GM21381 (cell line): ENCODE measurements around the gene CDYL.

Source experiments
- ATAC-seq: cut with Tn5 transposase; IDR thresholded peaks from one replicate; pipeline ENCODE4 v1.9.1; 2021; ENCODE audit warnings: mild to moderate bottlenecking, moderate library complexity; ENCODE audit not compliant: unreplicated experiment

CDYL gene

DNA sequence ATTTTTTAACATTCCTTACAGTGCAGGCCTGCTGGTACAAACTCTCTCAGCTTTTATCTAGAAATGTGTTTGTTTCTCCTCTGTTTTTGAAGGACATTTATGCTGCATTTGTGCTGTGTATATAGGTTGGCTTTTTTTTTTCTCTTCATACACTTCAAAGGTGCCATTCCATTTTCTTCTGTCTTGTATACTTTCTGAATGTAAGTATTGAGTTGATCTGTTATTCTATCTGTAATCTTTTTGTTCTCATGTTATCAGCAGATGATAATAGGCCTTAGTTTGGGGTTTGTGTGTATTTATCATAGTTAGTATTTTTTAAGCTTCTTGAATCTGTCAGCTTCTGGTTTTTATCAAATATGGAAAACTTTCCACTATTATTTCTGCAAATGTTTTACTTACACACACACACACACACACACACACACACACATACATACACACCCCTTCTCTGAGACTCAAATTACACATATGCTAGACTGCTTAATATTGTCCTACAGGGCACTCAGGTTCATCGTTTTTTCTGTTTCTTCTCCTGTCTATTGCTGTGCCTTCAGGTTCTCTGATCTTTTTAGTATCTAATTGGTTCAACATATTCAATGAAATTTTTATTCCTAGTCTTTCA, 153.0 kb downstream of the CDYL start:
- ATAC-seq = no peak

DNA sequence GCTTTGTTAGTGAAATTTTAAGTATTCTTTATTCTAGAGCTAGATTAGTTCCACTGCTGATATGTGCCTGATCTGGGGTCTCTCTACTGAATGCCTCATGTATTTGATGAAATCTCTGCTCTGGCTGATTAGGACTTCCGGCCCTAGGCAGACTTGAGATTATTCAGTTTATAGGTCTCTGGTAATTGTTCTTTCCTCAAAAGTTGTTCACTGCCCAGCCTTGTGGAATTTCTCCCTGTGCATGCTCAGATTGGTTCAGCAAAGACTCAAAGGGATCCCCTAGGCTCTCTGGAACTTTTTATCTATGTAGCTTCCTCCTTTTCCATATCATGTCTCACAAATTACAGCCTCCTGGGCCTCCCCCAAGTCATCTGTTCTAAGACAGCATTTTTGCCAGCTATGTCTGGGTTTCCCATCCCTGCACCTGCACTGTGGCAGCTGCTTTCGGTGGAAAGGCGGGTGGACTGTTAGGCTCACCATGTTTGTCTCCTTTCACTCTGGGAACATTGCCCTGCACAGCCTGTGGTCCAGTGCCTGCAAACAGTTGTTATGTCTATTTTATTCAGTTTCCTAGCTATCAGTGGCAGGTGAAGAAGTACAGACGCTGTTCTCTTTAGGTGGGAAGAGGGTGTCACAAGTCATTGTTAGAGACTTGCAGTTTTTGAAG, 154.0 kb downstream of the CDYL start:
- ATAC-seq = no peak

DNA sequence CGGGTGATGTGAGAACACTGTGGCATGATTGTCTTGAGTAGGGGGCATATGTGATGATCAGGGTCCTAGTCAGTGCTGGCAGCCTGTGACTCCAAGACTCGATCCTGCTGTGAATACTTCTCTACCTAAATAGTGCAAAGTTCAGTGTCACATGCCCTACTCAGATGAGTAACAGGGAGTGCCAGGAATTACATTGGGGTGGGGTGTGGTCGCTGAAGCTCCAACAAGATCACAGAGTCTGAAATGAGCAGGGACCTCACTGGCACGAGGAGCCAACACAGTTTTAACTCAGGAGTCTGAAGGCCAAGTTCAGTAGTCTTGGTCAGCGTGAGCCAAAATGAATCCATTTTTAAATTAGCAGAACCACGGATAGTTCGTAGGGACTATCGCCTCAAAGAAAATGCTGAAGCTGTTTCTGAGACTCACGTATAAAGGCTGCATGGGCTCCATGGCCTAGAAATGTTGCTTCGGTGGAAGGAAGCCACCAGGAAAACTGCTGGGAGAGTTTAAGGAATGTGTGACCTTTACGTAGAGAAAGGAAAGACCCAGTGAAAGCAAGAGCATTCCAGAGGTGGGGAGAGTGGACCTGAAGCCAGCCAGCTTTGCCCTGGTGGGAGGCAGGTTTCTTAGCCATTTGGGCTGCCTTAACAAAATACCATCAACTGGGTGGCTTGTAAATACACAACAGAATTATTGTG, 155.5 kb downstream of the CDYL start:
- no peak for ATAC-seq

DNA sequence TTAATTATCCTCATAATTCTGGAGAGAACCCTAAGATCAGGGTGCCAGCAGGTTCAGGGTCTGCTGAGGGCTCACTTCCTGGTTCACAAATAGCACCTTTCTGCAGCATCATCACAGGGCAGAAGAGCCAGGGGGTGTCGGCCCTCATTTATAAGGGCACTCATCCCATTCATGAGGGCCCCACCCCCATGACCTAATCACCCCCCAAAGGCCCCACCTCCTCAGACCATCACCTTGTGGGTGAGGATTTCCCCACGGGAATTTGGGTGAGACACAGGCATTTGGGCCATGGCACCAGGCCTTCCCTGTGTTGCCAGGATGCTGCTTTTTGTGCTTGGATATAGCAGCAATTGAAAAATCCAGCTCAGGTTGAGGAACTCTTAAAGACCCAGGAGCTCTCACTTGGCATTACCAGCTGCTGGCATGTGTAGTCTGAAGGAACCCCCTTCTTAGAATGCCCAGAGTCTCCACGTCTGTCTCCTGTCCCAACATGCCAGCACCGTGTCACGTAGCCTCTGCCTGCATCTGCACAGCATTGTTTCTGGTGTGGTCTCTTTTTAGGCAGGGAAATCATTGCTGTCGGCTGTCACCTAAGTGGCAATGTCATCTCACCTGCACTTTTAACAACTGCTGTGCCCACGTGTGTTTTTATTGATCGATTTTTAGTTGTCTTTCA, 156.2 kb downstream of the CDYL start:
- no peak for ATAC-seq

DNA sequence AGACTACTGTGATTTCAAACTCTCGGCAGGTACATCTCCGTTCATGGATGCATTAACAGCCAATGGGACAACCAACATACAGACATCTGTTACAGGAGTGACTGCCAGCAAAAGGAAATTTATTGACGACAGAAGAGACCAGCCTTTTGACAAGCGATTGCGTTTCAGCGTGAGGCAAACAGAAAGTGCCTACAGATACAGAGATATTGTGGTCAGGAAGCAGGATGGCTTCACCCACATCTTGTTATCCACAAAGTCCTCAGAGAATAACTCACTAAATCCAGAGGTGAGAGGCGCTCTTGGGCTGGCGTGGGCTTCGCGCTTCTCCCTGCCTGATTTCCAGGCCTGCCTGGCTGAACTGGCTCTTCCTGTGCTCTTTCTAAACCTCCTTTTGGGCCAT, 159.3 kb downstream of the CDYL start:
- ATAC-seq = no peak

DNA sequence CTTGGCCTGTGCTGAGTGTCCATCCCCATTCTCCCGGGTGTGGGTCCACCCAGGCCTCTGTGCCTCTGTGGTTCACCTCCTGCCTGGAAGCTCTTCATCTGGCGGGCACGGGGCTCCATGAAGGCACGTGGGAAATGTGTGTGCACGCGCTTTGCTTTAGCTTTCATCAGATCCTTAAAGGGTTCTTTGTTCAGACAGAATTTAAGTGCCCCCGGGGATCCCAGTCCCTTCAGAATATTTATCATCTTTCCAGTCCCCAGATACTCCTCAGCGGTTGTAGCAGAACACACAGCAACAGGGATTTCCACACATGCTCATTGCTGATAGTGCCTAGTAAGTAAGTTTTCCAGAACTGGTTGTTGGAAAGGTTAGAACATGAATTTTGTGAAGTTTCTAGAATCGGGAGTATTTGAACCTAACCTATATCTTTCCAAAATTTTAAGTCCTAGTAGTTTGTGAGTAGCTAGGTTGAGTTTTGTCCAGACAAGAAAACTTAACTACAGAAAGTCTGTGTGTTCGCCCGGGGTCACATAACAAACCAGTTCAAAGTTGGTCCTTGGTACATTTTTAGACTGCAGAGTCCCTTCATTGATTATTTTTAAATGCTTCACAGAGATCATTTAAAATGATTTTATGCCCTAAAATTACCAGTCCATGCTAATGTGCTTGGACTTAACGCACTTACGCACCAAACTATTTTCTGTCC, 159.9 kb downstream of the CDYL start:
- ATAC-seq = no peak

DNA sequence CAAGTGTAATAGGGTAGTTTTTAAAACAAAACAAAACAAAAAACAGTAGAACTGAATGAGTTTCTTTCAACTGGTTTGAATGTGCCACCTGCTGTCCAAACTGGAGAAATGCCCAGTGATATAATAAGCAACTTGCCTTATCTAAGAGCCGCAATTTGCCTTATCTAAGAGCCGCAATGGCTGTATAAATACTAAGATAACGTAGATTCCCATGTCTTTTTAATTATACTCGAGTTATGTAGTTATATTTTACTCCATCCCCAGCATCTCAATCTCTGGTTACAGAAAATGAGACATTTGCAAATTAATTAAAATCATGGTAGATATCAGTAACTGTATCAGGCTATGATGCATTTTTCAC, 160.5 kb downstream of the CDYL start:
- ATAC-seq = no peak

DNA sequence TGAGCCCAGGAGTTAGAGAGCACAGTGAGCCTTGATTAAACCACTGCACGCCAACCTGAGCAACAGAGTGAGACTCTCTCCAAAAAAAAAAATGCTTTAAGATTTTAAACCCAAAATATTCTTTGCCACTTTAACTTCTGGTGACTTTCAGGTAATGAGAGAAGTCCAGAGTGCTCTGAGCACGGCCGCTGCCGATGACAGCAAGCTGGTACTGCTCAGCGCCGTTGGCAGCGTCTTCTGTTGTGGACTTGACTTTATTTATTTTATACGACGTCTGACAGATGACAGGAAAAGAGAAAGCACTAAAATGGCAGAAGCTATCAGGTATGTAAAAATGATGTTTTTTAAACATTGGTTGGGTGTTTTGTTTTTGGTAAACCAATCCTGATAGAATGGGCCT, 161.2 kb downstream of the CDYL start:
- no peak for ATAC-seq

DNA sequence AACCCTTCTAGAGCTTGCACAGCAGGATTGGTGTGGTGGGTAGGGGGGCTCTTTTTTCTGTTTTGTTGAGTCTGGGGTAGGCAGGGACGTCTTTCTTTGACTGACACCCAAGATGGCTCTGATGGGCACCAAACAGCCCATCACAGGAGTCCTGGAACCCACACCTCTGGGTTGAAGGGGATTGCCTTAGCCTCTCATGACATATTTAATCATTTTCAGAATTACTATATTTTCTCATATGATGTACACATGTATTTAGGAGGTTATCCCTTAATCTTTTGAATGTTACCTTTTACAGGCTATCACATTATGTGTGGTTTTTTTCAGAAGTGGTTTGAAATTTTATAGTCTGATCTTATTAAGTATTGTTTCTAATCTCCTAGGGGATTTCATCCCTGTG, 163.0 kb downstream of the CDYL start:
- no peak for ATAC-seq

DNA sequence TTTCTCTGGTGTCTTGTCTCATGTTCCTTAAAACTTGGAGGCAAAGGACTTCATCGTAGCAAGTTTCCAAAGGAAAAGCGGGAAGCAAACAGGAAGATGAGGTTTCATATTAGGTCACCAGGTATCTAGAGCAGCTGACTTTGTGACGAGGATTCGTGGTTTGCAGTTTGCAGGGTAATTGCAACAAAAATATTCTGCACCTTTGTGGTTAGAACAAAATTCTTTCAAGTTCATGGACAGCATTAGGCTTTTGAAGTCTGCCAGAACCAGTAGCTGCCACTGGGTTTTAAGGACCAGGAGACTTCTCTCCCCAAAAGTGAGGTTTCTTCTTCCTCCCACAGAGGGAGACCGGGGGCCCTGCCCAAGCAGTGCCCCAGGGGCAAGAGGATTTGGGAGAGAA, 164.2 kb downstream of the CDYL start:
- ATAC-seq = no peak

DNA sequence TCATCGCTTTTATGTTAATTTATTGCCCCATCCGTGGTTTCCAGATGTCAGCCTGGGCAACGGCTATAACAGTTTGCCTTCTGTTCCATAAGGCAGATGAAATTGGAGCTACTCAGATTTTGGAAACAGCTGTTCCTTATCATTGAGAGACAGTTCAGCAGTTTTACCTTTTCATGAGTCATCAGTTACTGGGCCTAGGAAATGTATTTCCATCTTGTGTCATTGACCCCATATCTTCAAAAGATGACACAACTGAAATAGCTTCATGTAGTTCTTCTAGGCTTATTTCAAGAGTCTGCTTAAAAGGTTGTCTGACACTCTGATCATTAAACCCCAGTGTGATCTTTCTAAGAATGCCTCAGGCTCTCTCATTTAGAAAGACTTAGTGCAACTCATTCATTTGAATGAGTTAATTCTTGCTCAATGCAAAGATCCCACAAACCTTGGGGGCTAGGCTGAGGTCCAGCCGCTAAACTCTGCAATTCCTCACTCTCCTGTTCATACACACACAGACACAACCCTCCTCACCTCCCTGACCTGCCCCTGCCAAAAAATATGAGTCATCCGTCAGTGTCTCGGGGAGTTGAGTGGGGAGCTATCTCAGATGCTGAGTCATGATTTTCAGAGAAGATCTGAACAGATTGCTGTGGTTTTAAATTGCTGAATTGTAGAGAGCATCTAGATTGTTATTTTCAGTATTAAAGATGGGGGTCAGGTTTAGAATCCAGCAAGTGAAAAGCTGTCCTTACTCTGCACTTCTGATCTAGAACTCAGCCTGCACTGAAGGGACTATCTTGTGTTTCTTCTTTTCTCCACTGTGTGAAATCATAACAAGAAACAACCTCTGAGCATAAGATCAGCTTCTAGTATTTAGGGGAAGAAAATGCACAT, 165.8 kb downstream of the CDYL start:
- no peak for ATAC-seq

DNA sequence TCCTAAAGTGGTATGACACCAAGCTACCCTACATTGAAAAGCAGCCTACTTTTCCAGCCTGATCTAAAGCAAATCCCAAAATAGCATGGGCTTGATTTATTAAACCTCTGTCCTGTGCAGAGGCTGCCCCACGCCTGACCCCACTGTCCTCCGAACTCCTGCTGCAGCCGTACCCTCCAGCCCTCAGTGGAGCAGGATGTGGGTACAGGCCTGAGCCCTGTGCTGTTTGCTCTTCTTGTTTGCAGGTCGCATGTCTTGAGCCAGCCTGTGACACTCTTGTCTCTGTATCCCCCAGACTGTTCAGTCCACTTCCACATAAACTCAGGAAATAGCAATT, 166.4 kb downstream of the CDYL start:
- ATAC-seq = no peak

DNA sequence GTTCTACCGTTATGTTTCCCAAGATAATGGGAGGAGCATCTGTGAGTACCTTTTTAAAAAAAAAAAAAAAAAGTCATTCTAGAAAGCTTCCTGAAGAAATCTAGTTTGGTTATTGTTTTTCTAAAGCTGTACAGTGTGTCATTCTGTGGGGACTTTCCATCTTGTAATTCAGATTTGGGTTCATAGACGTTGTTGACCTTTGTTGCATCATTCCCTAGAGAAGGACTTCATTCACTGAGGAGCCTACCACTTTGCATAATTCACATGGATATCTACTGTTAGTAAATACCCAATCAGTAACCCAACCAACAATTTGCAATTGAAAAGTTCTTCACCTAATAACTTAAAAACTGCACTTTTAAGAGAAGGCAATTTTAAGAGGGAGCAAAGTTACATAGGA, 167.5 kb downstream of the CDYL start:
- ATAC-seq = no peak

DNA sequence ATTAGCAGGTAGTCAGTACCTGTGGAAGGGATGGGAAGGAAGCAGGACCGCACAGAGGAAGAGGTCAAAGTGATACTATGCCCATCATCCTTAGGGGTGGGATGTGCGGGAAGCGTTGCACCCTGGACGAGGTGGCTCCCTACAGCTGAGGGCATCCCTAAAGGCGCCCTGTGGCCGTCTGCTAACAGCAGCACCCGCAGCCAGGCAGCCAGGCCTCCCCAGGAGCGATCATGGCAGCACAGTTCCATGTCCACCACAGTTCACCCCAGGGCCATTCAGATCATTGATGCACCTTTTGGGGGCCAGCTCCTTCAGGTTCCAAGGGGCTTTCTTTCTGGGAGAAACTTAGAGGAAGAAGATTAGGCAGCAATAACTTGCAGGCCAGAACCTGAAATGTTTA, 168.1 kb downstream of the CDYL start:
- no peak for ATAC-seq

DNA sequence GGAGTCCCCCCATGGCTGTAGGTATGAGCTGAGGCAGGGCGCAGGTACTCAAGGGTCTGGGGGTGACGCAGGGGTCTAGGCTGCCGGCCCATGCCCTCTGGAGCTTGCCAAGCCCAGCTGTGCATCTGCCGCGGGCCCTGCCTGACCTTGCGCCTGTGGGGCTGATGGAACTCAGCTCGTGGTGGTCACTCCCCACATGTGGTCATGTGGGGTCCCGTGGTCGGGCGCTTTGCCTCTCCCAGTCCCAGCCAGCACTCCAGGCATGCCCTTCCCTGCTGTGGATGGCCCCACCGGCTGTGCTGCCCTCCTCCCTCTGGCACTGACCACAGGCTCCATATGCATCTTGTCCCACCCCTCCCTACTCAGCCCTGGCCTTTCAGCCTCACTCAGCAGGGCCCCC, 170.3 kb downstream of the CDYL start:
- no peak for ATAC-seq

DNA sequence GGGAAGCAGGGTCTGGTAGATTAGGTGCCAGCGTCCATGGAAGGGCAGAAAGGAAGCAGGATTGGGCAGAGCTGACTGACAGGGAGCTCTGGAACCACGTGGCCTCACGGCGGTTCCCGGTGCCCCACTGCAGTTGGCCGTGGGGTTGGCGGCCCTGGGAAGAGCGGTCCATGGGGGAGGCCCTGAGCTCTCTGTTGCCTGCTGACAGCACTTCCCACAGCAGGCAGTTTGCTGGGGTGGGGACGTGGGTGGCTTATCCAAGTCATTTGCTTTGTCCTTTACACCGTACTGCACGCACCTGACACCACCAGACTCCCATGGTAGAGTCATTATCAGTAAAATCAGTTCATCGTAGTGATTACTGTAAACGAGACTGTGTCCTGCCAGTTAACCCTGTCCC, 171.5 kb downstream of the CDYL start:
- no peak for ATAC-seq

DNA sequence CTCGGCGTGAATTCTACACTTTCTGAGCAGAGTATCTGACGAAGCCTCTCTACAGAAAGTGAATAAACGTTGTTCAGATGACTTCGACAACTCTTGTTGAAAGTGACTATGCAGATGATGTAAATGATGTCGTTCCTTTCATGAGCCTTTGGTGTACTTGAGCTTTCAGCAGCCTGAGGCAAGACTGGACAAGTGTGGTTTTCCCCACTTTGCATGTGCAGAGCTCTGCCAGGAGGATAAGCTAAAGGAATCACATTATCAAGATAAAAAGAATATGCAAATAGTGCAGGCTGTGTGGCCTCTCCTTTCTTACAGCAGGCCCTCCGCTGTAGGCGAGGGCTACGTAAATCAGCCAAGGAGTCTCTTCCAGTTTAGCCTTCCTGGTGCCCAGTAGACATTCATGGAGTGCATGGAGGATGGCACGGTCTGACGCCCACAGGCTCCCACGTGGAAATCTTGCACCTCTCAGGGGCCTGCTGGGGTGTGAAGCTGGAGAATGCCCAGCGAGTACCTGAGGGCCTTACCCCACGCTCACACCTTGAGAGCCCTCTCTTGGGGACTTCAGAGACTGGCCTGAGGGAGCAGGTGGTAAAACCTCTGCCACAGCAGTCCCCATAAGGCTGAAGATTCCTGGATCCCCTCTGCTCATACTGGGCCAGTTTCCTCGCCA, 172.7 kb downstream of the CDYL start:
- no peak for ATAC-seq

DNA sequence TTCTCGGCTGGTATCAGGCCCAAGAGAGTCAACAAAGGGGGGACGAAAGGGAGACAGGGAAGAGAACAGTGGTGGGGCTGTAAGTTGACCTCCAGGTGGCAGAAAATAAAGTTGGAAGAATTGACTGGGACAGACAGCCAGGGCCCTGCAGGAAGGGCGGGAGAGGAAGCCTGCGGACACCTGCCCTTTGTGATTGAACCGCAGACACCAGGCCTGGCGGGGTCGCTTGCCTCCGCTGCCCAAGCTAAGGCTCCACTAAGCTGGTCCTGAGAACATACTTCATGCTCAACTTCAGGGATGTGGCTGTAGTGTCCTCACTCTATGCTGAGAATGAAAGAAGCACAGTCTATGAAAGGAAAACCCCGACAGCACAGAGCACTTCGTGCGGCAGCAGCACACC, 173.9 kb downstream of the CDYL start:
- ATAC-seq = no peak

DNA sequence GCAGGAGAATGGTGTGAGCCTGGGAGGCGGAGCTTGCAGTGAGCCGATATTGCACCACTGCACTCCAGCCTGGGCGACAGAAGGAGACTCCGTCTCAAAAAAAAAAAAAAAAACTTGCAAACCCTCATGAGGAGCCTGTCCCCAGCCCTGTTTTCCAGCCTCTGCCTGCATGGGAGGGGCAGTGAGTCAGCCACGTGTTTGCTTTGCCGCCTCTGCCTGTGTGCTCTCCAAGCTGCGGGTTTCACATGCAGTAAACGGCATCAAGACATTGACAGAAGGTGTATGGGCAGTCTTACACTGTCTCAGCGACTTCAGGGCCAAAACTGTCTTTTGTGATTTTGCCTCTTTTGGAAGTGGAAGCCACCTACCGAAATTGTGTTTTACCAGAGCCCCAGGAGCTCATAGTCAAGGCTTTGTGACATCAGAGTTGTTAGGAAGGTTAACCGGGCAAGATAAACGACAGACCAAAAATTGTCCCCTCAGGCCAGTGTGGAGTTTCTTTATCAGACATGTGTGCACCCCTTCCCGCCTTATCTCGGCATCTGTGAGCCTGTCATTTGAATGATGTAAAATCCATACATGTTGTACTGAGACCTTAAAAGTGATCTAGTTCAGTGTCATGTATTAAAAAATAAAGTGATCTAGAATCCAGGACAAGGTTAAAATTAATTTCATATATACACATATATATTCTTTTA, 174.8 kb downstream of the CDYL start:
- no peak for ATAC-seq
